SU-DHL-6 (cell line): ENCODE data around the gene FAM78B.

Source experiments
- CTCF ChIP-seq: fragments of 200-600 bp; sonication (generic); IDR thresholded peaks from one replicate; pipeline ENCODE4 v1.5.1; 2017; ENCODE audit warnings: antibody characterized with exemption, mild to moderate bottlenecking, low read length, moderate library complexity; ENCODE audit not compliant: insufficient read depth, poor library complexity, severe bottlenecking
- EZH2phosphoT487 ChIP-seq: fragments of 200-600 bp; sonication (generic), shearing (Covaris generic); conservative IDR thresholded peaks from 2 replicates; pipeline ENCODE4 v1.6.1; 2018; ENCODE audit warnings: mild to moderate bottlenecking, antibody characterized with exemption, low read length, moderate library complexity, mixed read lengths

- no peak for TF ChIP-seq CTCF
- no peak for TF ChIP-seq EZH2phosphoT487
Measured at GRCh38 chr1:166026143-166026542, 140.7 kb downstream of the FAM78B start.
